HL-60/S4 treated with retinoic acid at 250 ng/mL for 4 days and 3 days (cell line): Measurements from ENCODE around the gene PRUNE2.
"Not testable (repeated sequence)": the region's sequence is repeated elsewhere in the genome, so short reads cannot be mapped to it uniquely, and the experiment has no call there.

Experiments used
- in situ Hi-C: fragments of 300-500 bp; cut with MboI; formaldehyde crosslinking; loops from 2 replicates; pipeline ENCODE4 v1.7.0; 2022; ENCODE audit warnings: low sequenced_read_pairs

The PRUNE2 gene, protein sequence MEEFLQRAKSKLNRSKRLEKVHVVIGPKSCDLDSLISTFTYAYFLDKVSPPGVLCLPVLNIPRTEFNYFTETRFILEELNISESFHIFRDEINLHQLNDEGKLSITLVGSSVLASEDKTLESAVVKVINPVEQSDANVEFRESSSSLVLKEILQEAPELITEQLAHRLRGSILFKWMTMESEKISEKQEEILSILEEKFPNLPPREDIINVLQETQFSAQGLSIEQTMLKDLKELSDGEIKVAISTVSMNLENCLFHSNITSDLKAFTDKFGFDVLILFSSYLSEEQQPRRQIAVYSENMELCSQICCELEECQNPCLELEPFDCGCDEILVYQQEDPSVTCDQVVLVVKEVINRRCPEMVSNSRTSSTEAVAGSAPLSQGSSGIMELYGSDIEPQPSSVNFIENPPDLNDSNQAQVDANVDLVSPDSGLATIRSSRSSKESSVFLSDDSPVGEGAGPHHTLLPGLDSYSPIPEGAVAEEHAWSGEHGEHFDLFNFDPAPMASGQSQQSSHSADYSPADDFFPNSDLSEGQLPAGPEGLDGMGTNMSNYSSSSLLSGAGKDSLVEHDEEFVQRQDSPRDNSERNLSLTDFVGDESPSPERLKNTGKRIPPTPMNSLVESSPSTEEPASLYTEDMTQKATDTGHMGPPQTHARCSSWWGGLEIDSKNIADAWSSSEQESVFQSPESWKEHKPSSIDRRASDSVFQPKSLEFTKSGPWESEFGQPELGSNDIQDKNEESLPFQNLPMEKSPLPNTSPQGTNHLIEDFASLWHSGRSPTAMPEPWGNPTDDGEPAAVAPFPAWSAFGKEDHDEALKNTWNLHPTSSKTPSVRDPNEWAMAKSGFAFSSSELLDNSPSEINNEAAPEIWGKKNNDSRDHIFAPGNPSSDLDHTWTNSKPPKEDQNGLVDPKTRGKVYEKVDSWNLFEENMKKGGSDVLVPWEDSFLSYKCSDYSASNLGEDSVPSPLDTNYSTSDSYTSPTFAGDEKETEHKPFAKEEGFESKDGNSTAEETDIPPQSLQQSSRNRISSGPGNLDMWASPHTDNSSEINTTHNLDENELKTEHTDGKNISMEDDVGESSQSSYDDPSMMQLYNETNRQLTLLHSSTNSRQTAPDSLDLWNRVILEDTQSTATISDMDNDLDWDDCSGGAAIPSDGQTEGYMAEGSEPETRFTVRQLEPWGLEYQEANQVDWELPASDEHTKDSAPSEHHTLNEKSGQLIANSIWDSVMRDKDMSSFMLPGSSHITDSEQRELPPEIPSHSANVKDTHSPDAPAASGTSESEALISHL (N-terminal part only)

GRCh38 chr9:76905791-76906646, at the start of gene PRUNE2:
Gene PRUNE2, minus strand, starts transcription at chr9:76906114. Its CDS starts 151 bp downstream, at chr9:76905963.
- in situ Hi-C loops: no loop called here

DNA sequence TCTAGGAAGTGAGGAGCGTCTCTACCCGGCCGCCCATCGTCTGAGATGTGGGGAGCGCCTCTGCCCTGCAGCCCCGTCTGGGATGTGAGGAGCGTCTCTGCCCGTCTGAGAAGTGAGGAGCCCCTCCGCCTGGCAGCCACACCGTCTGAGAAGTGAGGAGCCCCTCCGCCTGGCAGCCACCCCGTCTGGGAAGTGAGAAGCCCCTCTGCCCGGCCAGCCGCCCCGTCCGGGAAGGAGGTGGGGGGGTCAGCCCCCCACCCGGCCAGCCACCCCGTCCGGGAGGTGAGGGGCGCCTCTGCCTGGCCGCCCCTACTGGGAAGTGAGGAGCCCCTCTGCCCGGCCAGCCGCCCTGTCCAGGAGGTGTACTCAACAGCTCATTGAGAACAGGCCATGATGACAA, 49.5 kb upstream of the PRUNE2 start:
- in situ Hi-C loops: not testable (repeated sequence)

DNA sequence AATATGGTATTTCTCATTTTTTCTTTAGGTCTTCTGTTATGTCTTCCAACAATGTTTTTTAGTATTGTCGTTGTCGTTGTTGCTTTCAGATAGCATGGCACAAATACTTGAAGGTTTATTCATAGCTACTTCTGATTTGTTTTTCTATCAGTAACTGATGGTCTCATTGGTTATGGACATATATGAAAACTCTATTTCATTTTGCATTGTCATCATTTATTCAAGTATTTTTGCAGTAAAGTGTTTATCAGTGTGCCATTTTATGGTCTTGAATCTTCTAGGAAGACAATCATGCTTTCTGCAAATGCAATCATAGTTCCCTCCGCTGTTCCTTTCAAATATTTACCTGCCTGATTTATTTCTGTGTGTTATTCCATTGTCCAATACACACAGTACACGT, 44.0 kb upstream of the PRUNE2 start:
- in situ Hi-C loops: no loop called here

- in situ Hi-C loops: no loop called here
These were observed 38.1 kb upstream of the PRUNE2 start for GRCh38 chr9:76944011-76944410.

- in situ Hi-C loops: no loop called here
These were observed 37.1 kb upstream of the PRUNE2 start for GRCh38 chr9:76943054-76943453.

DNA sequence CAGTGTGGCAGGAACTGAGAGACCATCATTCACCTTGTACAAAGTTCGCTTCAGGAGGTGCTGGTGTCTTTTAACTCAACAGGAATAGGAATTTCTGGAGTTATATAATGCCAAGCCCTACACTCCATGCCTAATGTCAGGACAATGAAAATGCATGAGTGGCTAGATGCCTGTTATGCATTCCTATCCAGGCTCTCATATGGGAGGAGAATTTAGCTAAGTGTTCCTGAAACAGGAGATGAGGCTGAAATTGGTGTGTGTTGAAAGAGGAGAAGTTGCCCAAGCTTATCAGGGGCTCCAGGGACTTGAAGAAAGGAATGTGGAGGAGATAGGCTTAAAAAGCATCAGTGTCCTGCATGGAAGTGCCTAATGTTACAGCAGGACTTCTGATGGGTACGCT, 26.8 kb upstream of the PRUNE2 start:
- in situ Hi-C loops: no loop called here

DNA sequence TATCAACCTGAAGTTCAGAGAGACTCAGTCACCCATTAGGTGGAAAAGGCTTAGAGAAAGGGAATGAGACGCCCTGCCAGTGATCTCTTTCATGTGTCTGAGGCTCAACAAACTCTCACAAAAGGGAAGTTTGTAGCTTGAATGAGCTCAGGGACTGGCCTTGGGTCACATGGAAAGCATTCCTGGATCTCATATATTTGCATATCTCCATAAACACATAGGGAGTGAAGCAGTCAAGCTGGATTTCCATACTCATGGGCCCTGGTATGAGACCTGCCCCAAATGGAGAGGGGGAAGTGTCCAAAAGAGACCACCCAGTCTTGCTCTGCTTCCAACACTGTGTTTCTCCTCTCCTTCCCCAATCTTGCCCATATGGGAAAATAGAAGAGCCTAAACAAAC, 26.4 kb upstream of the PRUNE2 start:
- in situ Hi-C loops: no loop called here

DNA sequence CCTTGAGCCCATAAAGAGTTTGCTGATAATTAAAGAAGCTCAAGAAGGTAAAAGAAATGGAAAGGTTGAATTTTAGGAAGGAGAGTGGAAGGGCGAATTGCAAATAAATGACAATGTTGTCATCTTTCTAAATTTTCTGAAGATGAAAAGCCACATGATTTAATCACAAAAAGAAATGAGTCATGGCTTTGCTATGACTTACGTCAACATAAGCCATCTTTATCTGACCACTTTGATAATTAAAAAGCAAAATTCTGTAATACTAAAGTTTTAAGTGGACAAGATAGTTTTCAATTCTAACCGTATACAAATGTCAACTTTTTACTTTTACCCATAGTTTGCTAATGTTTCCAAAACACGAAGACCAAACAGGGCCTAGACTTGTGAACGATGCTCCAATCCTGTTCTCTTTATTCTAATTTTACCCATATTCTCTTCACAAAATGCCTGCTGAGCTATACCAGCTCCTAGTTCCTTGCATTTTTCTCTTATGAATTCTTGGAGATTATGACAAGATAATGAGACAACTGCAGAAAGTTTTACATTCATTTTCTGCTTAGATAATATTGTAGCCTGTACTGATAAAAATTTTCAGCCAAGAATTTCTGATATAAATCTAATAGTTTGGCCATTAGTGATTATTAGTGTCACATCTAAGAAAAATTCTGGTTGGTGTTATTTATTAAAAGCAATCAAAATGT, 21.8 kb upstream of the PRUNE2 start:
- in situ Hi-C loops: no loop called here

GRCh38 chr9:76926846-76927245, 20.9 kb upstream of the PRUNE2 start:
- in situ Hi-C loops: no loop called here

DNA sequence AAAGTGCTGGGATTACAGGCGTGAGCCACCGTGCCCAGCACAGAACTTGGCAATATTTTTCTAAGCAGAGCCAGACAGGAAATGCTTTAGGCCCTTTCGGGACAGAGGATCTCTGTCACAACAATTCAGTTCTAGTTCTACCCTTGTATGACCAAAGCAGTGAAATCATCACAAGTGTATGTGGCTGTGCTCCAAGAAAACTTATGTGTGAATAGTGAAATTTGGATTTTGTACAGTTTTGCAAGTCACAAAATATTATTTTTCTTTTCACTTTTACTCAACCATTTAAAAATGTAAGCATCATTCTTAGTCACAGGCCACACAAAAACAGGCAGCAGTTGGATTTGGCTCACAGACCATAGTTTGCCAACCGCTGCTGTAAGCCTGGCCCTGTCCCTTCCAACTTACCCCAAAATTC, 20.4 kb upstream of the PRUNE2 start:
- in situ Hi-C loops: no loop called here

DNA sequence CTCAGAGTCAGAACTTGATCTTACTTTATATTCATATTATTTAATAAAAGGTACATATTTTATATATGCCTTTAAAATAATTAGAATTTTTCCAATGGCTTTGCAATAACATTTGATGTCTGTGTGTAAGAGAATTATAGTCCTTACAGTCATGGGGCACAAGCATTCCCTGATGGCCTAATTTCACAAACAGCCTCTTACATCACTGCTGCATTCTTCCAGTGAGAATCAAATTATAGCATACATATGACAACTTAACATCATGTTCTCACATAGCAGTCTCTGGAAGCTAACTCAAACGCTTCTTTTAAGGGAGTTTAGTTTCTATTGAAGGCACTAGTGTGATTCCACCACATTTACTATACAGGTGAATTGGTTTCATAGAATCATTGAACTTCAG, 15.3 kb upstream of the PRUNE2 start:
- in situ Hi-C loops: no loop called here

GRCh38 chr9:76917299-76917698, 11.4 kb upstream of the PRUNE2 start:
- in situ Hi-C loops: no loop called here

DNA sequence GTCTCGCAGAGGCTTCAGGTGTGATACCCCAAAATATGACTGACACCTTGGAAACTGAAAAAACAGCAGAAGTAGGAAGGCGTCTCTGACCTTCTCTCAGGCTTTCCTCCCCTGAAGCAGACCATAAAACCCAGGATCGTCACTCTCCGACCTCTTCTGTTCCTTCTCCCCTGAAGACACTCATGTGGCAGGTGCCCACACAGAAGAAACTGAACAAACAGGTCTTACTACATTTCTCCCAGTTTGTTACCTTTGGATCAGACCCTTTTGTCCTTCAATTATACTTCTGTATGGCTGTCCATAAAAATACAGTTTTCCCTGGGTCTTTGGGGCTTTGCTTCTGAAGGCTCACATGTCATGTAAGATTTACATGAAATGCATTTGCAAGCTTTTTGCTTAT, 10.3 kb upstream of the PRUNE2 start:
- in situ Hi-C loops: no loop called here

GRCh38 chr9:76913467-76913866, 7.6 kb upstream of the PRUNE2 start:
- in situ Hi-C loops: no loop called here

DNA sequence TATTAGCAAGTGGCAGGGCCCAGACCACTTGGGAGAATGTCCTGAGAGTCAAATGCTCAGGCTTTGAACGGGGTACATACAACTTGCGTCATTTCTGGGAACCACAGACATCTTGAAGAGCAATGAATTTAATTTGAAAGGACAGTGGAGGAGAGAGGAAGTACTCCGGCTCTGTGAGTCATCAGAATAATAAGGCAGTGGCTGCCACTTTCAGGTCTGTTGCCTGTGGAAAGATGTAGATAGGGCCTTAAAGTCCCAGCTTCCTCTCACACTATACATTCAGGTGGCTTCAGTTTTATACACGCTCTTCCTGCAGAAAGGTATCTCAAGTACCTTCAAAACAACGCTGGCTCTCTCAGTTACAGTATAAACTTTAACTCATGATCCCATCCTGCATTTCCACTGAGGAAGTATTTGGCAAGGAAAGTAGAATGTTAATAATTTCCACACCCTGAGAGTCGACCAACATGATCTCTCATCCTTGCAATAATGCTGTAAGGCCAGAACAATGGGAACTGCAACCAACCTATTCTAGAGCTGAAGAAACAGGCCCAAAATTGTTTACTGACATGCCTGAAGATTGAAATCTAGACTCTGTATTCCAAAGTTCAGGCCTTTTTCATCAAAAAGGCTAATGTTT, 6.8 kb upstream of the PRUNE2 start:
- in situ Hi-C loops: no loop called here

GRCh38 chr9:76911971-76912370, 6.1 kb upstream of the PRUNE2 start:
- in situ Hi-C loops: no loop called here

DNA sequence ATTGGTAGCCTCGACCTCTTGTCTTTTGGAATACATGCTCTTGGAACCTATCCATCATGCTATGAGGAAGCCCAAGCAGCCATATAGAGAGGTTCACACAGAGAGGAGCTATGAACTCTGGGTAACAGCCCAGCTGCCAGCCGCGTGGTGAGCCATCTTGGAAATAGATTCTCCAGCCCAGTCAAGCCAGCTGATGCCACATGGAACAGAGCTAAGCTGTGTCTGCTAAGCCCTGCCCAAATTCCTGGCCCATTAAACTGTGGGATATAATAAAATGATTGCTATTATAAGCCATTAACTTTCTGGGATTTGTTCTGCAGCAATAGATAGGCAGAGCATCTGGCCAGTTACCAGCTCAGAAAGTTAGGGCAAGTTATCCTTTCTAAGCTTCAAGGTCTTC, 4.9 kb upstream of the PRUNE2 start:
- in situ Hi-C loops: no loop called here

DNA sequence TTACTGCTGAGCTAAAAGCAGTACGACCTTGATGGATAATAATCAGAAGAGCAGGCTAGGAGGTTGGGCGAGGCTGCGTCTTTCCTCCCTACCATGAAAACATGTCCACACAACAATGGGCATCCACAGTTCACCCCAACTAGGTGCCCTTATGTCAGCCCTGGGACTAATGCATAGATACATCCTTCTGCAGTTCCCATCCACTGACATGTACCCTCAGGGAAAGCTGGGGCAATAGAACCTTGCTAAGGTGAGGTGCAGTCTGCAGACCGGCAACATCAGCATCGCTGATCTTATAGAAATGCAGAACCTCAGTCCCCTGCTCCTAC, 697 bp upstream of the PRUNE2 start:
- in situ Hi-C loops: no loop called here
